GM19099 (cell line): ENCODE results near the gene SHC3.

ENCODE experiments used
- POLR2A ChIP-seq: IDR thresholded peaks from 3 replicates; pipeline ENCODE4 v1.6.1; 2011; ENCODE audit warnings: low read depth; ENCODE audit not compliant: insufficient read length; ENCODE audit errors: extremely low read depth

SHC3 gene

DNA sequence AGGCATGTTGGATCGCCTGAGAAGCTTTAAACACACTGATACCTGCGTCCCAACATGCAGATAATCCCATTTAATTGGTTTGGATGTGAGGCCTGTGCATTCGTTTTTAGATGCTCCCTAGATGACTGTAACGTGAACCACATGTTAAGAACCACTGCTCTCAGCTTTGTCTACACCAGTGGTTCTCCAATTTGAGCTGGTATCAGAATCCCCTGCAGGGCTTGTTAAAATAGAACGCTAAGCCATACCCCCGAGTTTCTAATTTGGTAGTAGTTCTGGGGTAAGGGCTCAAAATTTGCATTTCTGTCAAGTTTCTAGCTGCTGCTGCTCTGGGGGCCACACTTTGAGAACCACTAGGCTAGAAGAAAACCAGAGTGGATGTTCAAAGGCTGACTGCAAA is 112.7 kb downstream of the SHC3 start:
- no peak for TF ChIP-seq POLR2A

- TF ChIP-seq POLR2A: no peak
Observed at GRCh38 chr9:89060790-89061189, 117.8 kb downstream of the SHC3 start.

GRCh38 chr9:89059925-89060506 is 118.6 kb downstream of the SHC3 start:
- TF ChIP-seq POLR2A: no peak

DNA sequence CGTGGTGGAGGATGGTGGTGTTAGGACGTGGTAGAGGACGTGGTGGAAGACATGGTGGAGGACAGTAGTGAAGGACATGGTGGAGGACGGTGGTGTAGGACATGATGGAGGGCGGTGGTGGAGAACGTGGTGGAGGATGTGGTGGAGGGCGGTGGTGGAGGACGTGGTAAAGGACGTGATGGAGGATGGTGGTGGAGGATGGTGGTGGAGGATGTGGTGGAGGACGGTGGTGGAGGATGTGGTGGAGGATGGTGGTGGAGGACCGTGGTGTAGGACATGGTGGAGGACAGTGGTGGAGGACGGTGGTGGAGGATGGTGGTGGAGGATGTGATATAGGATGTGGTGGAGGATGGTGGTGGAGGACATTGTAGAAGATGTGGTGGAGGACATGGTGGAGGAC is 119.7 kb downstream of the SHC3 start:
- TF ChIP-seq POLR2A: no peak

GRCh38 chr9:89054865-89055495 is 123.6 kb downstream of the SHC3 start:
- no peak for TF ChIP-seq POLR2A

DNA sequence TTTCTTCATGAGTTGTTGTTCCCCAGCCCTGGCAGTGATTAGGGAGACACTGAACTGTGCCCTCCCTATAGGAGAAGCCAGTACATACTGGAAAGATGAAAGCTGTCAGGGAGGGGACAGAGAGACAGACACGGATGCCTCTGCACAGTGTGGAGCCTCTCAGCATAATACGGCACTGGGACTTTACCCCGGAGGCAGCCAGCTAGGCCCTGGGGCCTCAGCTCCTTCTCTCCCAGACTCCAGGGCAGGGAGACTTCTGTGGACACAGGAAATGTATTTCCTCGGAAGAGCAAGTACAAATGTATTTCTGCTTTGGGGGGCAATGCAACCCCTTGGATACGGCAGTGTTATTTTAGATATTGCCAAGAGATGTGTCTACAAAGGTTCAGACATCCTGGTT is 125.3 kb downstream of the SHC3 start:
- TF ChIP-seq POLR2A: no peak

DNA sequence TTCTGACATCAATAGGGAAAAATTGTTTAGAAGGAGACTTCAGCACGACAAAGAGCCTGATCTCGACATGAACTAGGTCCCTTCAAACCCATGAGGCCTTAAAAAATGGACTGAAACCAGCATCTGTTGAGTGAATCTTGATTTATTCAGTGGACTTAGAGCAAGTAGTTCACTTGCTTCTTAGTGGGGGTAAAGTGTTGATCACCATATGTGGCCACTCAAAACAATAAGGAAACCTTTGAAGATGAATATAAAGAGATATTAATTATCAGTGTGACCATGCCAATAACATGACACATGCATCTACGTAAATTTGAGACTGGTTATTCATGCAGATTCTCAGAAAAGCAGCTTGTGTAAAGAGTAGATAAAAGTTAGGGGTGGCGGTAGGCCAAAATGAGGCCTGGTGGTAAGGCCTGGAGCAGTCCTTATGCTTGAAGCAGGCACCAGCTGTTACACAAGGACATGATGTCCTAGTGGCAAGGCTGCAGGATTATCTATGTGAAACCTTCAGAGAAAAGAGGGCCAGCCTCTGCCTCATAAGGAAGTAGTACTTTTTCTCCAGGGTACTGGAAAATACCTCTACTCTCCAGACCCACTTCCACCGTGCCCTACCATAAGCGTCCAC is 126.0 kb downstream of the SHC3 start:
- TF ChIP-seq POLR2A: no peak

DNA sequence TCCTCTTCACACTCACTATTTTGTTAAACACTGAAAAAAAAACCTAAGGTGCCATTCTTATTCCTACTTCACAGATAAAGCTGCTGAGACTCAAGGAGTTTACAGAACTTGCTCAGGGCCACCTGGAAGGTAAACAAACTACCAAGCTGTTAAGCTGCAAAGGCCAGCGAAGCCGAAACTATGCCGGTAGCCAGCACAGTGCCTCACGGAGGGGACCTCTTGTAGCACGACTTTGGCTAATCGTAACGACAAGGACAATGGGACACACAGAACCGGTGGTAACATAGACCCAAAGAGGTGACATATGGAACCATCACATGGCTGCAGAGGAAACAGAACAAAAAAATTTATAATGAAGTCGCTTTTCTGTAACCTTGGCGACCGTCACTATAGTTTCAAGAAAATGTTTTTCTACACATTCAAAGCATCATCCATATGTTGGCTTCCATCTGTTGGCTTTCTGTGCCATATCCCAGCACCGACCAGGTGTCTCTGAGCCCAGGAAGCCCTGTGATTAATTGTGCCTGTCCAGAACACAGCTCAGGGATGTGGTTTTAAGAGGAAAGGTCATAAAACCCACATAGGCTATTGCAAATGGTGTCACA is 127.1 kb downstream of the SHC3 start:
- no peak for TF ChIP-seq POLR2A

GRCh38 chr9:89049646-89050045 is 129.0 kb downstream of the SHC3 start:
- no peak for TF ChIP-seq POLR2A

DNA sequence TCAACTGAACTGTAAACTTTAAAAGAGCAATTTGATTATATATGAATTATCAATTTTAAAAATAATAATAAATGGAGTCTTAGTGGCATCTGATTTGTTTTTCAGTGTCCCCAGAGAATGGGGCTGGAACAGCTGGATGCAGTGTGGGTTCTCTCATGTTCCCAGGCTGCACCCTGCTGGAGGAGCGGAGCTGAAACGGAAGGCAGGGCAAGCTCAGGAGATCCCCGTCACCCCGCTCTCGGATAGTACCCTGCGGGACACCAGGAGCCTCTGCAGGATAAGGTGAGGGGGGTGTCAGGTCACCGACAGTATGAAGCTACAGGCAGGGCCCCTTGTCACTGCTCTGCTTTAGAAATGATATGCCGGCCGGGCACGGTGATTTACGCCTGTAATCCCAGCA is 130.0 kb downstream of the SHC3 start:
- TF ChIP-seq POLR2A: no peak

GRCh38 chr9:89047667-89048066 is 131.0 kb downstream of the SHC3 start:
- no peak for TF ChIP-seq POLR2A

GRCh38 chr9:89046832-89047231 is 131.8 kb downstream of the SHC3 start:
- no peak for TF ChIP-seq POLR2A

DNA sequence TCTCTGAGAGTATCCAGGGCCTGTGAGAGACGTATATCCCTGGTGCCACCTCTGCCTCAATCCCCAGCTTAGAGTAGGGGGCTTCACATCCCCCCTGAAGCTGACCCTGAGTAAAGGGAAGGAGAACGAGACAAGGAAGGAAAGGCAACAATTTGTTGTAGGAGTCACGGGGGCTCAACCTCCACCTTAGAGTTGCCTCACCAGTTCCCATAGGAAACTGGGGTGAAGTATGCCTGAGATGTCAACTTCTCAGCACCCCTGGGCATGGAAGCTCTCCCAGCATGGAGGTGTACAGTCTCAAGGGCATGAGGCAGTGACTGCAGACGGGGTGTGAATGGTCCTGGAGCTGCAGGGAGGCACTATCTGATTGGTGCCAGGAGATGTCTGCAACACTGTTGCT is 133.7 kb downstream of the SHC3 start:
- TF ChIP-seq POLR2A: no peak

- TF ChIP-seq POLR2A: no peak
Observed at GRCh38 chr9:89044104-89044503, 134.5 kb downstream of the SHC3 start.

GRCh38 chr9:89042984-89043383 is 135.6 kb downstream of the SHC3 start:
- TF ChIP-seq POLR2A: no peak

DNA sequence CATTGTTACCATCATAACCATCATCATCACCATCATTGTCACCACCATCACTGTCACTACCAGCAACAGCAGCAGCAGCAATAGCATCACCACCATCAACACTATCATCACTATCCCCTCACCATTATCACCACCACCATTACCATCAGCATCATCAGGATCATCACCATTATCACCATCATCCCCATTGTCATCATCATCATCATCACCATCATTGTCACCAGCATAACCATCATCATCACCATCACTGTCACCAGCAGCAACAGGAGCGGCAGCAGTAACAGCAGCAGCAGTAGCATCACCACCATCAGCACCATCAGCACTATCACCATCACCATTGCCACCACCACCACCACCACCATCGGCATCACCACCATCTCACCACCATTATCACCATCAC is 139.0 kb downstream of the SHC3 start:
- no peak for TF ChIP-seq POLR2A
